Motor neuron (in vitro differentiated cells): ENCODE results near the gene TAF1B. TPM values are rescaled to one million over a fixed set of nuclear protein-coding genes. Genes with fewer than 3 reads are reported as not detected.
"Not testable (repeated sequence)": the region's sequence is repeated elsewhere in the genome, so short reads cannot be mapped to it uniquely, and the experiment has no call there.

Source experiments
- ATAC-seq, 8 experiments: fragments of 200-7000 bp; cut with Tn5 transposase; replicated peaks in 6 of 8; 2 replicates each; pipeline ENCODE4 v1.8.0; 2021; ENCODE audit warnings: mild to moderate bottlenecking in 8 of 8, moderate library complexity in 8 of 8
- H3K27ac ChIP-seq, 2 donors: fragments of 250-450 bp; sonication (Bioruptor Pico); 2 replicates each; pipeline ENCODE4 v1.9.0; 2021; ENCODE audit warnings: antibody characterized with exemption in 2 of 2, mild to moderate bottlenecking in 2 of 2, moderate library complexity in 1 of 2
- H3K4me1 ChIP-seq, 2 donors: fragments of 250-450 bp; sonication (Bioruptor Pico); replicated peaks in 1 of 2; 2 replicates each; pipeline ENCODE4 v1.6.1; 2021; ENCODE audit warnings: antibody characterized with exemption in 2 of 2, mild to moderate bottlenecking in 2 of 2, moderate library complexity in 1 of 2
- H3K4me3 ChIP-seq, 5 donors: fragments of 250-450 bp; sonication (Bioruptor Pico); 2 replicates each; pipeline ENCODE4 v1.9.0; 2021; ENCODE audit warnings: antibody characterized with exemption in 5 of 5, mild to moderate bottlenecking in 5 of 5, moderate library complexity in 4 of 5
- WGBS, 10 experiments: fragments of 450-650 bp; shearing (Covaris generic); methylation state at CpG; one replicate each; pipeline ENCODE4 v1.0.0; 2022; 5-methylcytosine and 5-hydroxymethylcytosine counted together
- in situ Hi-C, 9 experiments: fragments of 400-800 bp; cut with MboI; loops; one replicate each; pipeline ENCODE4 v1.15.0; 2021; ENCODE audit warnings: low sequenced_read_pairs in 9 of 9, low pct_unique_long_range_greater_than_20kb in 2 of 9; ENCODE audit not compliant: unreplicated experiment in 9 of 9
- total RNA-seq, 8 experiments: library from RNA; unstranded; fragments of 300-600 nt; gene quantifications; 2 replicates each; pipeline versions ENCODE4 v1.2.3 to v1.2.4, GENCODE V29; 2022

TAF1B gene
- total RNA-seq, 8 experiments from 2014 or later = 11.8 to 33.1 (median 16.8) TPM

DNA sequence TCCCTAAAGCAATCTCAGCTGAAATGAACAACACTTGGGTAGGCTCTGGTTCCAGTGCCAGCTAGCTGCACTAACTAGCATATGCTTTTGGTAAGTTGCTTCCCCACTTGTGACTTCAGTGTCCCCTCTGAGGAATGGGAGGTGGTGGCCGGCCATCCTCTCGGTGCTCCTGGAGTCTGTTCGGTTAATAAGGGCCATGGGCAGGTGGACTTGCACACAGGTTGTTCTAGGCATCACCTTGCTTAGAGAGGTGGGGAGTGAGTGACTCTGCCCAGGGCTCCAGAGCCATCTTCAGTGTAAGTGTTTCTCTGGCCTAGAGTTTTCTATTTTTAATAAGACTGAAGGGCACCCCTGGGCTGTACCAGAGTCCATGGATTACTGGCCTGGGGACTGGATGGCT is 18.8 kb upstream of the TAF1B start:
- WGBS, 10 experiments = no CpG with 5 or more reads among the region's 3 CpGs
- no peak overlapping the region for H3K4me3 ChIP-seq
- no peaks in the 10 kb centered on the region for H3K4me1 ChIP-seq
- in situ Hi-C loops = loop anchor here in 5 of 9 experiments (25.0 kb wide), 3 partner anchors 213 to 613 kb away; partner anchors contain the start of genes KLF11 (in 3 of the 5) and ODC1 (in 1 of the 5)
- no peak overlapping the region for H3K27ac ChIP-seq
- no peak for ATAC-seq

DNA sequence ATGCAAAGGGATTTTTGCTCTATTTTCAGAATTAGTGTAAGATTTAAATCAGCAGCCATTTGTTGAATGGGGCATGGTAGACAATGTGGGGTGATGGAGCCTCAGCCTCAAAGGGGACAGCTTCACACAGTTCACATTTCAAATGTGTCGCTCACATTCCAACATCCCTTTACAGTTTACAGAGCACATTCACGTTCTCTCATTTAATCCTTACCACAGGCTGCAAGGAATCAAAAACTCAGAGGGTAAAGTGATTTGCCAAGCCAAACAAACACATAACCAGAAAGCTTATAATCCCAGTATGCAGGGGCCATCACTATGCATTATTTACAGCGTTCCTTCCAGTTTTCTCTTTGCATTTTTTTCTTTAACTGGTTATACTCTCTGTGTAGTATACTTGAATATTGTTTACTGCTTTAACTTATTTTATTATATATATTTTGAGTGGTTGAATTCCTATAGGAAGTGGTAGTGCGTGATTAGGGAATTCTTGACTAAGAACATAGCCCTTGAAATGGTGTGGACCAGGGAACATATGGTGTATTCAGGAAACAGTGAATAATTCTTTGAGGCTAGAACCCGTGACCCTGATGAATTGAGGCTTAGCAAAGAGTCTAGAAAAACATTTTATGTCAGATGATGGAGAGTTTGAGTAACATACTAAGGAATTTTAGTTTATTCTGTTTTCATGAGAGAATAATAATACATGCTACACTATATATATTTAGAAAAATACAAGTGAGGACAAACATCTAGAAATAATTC is 18.1 kb upstream of the TAF1B start:
- no peaks in the 10 kb centered on the region for H3K4me1 ChIP-seq
- ATAC-seq = no peak
- 67 to 100% (median 82%) methylated on average over 2 to 5 of the region's 5 CpGs for WGBS, 10 experiments
- no peak overlapping the region for H3K4me3 ChIP-seq
- H3K27ac ChIP-seq = no peak overlapping the region
- in situ Hi-C loops = loop anchor here in 5 of 9 experiments (25.0 kb wide), 3 partner anchors 212 to 612 kb away; partner anchors contain the start of genes KLF11 (in 3 of the 5) and ODC1 (in 1 of the 5)

DNA sequence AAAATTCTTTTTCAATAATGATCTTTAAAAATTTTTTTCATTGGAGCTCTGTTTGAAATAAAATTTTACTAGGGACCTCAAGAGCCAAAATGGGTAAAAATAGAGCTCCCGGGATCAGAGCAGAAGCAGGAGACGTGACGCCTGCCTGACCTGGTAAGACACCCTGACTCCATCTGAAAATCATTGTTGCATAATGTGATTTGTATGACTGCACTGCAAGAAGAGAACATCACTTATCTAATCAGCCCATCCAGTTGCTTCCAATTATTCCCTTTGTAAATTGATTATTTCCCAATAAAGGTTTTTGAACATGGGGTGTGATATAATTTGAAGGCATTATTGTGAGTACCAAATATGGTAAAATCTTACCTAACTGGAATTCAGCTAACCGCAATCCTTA is 17.1 kb upstream of the TAF1B start:
- in situ Hi-C loops = no loop called here
- WGBS, 10 experiments = 47 to 88% (median 74%) methylated on average over 2 to 4 of the region's 4 CpGs; no CpG with 5 or more reads in 2 of the 10 experiments
- no peak overlapping the region for H3K27ac ChIP-seq
- no peak overlapping the region for H3K4me3 ChIP-seq
- H3K4me1 ChIP-seq = no peaks in the 10 kb centered on the region
- ATAC-seq = no peak

DNA sequence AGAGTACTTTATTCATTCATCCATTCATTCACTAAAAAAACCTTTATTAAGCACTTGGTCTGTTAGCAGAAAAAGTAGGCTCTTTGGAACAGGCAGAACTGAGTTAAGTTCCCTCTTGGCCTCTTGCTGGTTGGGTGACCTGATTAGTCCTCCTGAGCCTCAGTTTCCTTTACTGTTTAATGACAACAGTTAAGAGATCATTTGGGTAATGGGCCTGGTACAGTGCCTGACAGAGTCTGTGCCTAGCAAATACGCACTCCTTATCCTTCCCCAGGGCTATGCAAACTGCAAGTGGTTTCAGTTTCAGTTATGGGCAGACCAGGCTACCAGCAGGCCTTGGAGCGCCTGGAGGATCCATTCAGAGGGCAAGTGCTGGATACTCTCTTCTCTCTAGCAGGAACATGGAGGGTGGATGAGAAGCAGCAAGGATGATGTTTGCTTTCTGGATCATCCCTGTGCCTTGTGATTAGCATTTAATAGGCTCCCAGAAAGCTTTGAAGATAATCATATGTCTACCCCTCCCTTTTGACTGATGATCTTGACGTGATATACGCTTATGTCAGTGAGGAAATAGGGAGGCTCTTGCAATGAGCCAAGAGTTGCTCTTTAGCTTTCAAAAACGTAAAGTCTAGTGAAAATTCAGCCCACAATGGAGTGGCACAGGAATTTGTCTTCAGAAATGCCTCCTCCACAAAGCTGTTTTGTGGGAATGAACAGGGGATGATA is 12.4 kb upstream of the TAF1B start:
- ATAC-seq = peak in 3 of 8 experiments; percentile 66 to 79 (median 70)
- in situ Hi-C loops = no loop called here
- Histone ChIP-seq H3K4me3 (no peak overlapping the region), H3K27ac (no peak overlapping the region), H3K4me1 (no peaks in the 10 kb centered on the region)
- WGBS, 10 experiments = 0 to 100% (median 58%) methylated on average over 1 to 5 of the region's 5 CpGs; no CpG with 5 or more reads in 1 of the 10 experiments

DNA sequence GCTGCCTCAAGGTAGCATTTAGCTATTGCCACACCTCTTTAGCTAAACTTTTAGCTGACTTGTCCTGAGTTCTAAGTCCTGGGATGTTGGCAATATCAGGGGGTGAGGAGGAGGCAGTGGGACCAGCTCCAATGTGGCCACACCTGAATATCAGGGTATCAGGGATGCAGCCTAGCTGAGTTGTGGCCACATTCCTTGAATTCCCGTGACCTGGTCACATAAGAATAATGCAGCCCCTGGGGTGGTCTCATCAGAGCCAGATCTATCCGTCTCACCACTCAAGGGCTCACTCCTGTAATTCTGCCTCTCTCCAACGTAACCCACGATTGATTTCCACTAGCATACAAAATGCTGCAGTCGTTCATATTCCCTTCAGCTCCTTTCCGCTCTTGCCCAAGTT is 11.6 kb upstream of the TAF1B start:
- Histone ChIP-seq H3K4me3 (no peak overlapping the region), H3K4me1 (no peaks in the 10 kb centered on the region), H3K27ac (no peak overlapping the region)
- in situ Hi-C loops = no loop called here
- ATAC-seq = no peak
- WGBS, 10 experiments = 60 to 100% (median 72%) methylated on average over 1 to 6 of the region's 6 CpGs; no CpG with 5 or more reads in 3 of the 10 experiments

DNA sequence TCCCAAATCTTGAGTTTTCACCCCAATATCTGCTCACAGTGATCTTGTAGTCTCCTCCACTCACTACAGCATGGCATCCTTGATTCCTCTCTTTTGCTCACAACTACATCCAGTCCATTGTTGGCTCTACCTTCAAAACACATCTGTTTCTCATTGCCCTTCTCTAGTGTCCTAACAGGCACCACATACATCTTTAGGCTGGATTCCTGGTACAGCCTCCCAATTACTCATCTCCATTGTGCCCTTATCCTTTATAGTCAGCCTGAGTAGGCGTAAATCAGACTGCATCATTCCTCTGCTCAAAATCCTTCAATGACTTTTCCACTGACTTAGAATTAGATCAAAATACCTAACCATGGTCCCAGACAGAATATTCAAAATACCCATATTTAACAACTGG is 10.7 kb upstream of the TAF1B start:
- in situ Hi-C loops = no loop called here
- peak in 1 of 8 experiments; percentile 8 for ATAC-seq
- WGBS, 10 experiments = 25 to 100% (median 64%) methylated on average over 1 of the region's 1 CpG; no CpG with 5 or more reads in 6 of the 10 experiments
- no peak overlapping the region for H3K4me3 ChIP-seq
- no peaks in the 10 kb centered on the region for H3K4me1 ChIP-seq
- H3K27ac ChIP-seq = no peak overlapping the region

DNA sequence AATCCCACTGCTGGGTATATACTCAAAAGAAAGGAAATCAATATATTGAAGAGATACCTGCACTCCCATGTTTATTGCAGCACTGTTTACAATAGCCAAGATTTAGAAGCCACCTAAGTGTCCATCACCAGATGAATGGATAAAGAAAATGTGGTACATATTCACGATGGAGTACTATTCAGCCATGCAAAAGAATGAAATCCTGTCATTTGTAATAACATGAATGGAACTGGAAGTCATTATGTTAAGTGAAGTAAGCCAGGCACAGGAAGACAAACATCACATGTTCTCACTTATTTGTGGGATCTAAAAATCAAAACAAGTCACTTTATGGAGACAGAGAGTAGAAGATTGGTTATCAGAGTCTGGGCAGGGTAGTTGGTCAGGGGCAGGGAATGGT is 8.2 kb upstream of the TAF1B start:
- WGBS, 10 experiments = 50 to 100% (median 83%) methylated on average over 1 of the region's 1 CpG; no CpG with 5 or more reads in 5 of the 10 experiments
- H3K27ac ChIP-seq, in situ Hi-C loops: not testable (repeated sequence)

DNA sequence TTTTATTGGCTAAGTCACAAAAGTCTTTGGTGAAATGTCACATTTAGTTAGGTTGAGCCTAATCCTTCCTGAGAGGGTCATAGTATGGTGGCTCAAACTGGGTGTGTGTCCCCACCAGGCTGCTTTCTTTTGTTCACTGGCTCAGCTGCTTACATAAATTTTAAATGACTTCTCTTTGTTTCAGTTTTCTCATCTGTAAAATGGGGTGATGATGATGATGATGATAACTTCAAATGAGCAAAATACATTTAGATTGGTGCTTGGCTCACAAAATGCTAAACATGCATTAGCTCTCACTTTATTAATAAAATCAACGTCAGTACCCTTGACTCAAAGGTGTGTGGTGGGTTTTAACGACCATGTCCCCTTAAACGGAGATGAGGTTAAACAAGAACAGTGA is 7.2 kb upstream of the TAF1B start:
- H3K27ac ChIP-seq = no peak overlapping the region
- no peak for ATAC-seq
- in situ Hi-C loops = no loop called here
- H3K4me1 ChIP-seq = no peaks in the 10 kb centered on the region
- H3K4me3 ChIP-seq = no peak overlapping the region
- WGBS, 10 experiments = 53 to 100% (median 86%) methylated on average over 1 to 3 of the region's 3 CpGs; no CpG with 5 or more reads in 3 of the 10 experiments

More for the DNA sequence above, 8.2 kb upstream of the TAF1B start:
- H3K4me3 ChIP-seq, H3K4me1 ChIP-seq, ATAC-seq: not testable (repeated sequence)

DNA sequence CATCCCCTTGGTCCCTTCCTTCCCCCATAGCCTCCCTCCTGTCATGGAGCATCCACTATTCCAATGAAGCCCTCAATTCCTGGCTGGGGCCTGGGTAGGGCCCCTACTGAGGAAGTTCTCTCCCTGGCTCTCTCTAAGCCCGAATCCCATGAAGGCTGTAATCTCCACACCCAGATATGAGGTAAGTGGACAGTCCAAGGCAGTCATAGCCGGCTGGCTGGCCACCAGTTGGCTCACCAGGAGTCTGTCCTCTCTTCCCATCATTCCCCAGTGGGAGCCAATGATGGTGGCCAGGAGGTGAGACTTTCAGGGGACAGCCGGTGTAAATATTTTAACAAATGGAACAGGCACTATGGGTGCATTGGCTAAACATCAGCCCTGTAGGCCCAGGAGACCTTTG is 6.8 kb upstream of the TAF1B start:
- Histone ChIP-seq H3K4me3 (no peak overlapping the region), H3K27ac (no peak overlapping the region), H3K4me1 (no peaks in the 10 kb centered on the region)
- peak in 2 of 8 experiments; percentile 16 to 34 for ATAC-seq
- WGBS, 10 experiments = 67 to 100% (median 86%) methylated on average over 1 to 2 of the region's 3 CpGs; no CpG with 5 or more reads in 5 of the 10 experiments
- in situ Hi-C loops = no loop called here

DNA sequence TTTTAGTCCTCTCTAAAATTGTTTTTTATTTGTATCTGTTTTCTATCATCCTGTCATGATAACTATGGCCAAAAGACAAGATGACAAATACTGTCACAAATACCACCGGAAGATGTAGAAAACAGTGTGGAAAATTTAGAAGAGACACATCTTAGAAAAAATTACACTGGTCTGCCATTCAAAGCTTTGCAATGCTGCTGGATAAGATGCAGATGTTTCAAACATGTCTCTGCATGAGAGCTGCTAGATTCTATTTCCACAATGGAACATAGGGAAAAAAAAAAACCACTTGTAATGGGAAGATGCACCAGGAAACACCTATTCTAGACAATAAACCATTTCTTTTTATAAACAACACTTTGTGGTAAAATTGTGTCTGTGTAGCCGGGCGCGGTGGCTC is 5.8 kb upstream of the TAF1B start:
- Histone ChIP-seq H3K4me3 (no peak overlapping the region), H3K27ac (no peak overlapping the region), H3K4me1 (no peaks in the 10 kb centered on the region)
- 29 to 100% (median 88%) methylated on average over 1 to 4 of the region's 4 CpGs for WGBS, 10 experiments
- in situ Hi-C loops = no loop called here
- ATAC-seq = no peak

DNA sequence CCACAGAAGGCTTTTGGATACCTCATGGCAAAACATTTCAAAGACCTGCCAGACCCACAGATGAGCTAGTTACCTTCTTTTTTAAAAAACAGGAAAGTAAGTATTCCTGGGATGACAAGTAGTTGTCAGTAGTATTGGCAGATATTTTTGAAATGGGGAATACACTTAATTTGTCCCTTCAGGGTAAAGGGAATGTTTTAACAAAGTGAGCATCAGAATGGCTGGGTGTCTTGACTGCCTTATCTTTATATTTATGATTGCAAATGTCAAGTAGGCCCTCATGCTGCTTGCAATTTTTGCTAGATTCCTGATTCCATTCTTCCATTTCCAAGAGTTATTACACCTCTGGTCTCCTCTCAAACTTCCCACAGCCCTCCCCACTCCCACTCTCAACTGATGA is 4.9 kb upstream of the TAF1B start:
- Histone ChIP-seq H3K4me1 (no peaks in the 10 kb centered on the region), H3K4me3 (no peak overlapping the region), H3K27ac (no peak overlapping the region)
- ATAC-seq = no peak
- in situ Hi-C loops = no loop called here

DNA sequence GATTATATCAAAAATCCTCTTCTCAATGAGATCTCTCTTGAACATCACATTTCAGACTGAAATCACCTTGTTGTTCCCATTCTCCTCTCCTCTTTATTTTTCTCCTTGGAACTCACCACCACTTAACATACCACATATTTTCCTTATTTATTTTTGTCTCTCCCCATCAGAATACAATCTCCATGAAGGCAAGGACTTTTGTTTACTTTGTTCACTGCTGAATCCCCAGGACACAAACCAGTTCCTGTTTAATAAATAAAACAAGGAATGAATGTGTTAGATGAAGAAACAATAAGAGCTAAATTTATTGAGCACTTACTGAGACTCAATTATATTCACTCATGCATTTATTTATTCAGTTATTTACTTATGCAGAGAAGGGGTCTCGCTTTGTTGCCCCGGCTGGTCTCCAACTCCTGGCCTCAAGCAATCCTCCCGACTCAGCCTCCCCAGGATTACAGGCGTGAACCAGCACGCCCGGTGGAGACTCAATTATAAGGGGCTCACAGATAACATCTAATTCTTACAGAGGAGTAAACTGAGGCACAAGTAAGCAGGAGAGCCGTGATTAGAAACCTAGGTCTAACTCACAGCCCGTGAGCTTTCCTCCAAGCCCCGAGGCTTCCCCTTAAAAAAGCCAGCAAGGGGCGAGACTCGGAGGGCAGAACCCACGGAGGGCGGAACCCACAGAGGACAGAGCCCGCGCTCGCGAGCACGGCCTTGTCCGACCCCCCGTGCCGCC is 616 bp upstream of the TAF1B start:
- in situ Hi-C loops = no loop called here
- H3K4me1 ChIP-seq = peaks cover 9% of the 10 kb centered on the region in 2 donors
- ATAC-seq = no peak
- peak overlapping the region in 1 of 2 donors; percentile 74 for H3K27ac ChIP-seq
- peak overlapping the region; percentile 60 to 96 (median 90) for H3K4me3 ChIP-seq
- WGBS, 10 experiments = 25 to 100% (median 84%) methylated on average over 1 to 13 of the region's 21 CpGs; no CpG with 5 or more reads in 2 of the 10 experiments

DNA sequence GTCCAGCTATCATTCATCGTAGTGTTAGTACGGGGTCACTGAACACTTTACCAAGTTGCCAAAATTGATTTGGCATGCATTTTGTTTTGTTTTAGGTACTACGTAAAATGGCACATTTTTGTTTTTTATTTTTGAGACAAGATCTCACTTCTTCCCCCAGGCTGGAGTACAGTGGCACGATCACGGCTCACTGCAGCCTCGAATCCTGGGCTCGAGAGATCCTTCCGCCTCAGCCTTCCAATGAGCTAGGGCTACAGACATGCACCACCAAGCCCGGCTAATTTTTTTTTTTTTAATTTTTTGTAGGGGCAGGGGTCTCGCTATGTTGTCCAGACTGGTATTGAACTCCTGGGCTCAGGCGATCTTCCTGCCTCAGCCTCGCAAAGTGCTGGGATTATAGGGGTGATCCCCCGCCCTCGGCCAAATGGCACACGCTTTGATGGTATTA is 786 bp downstream of the TAF1B start:
- WGBS, 10 experiments = 3 to 38% (median 26%) methylated on average over 2 to 9 of the region's 15 CpGs; no CpG with 5 or more reads in 2 of the 10 experiments
- H3K27ac ChIP-seq = no peak overlapping the region
- ATAC-seq = peak in 2 of 8 experiments; percentile 11 to 12

More for the DNA sequence above, 786 bp downstream of the TAF1B start:
- peak overlapping the region; percentile 60 to 96 (median 90) for H3K4me3 ChIP-seq
- H3K4me1 ChIP-seq = peaks cover 9% of the 10 kb centered on the region in 2 donors
- in situ Hi-C loops = no loop called here
